KMS-11 (cell line): ENCODE data around the gene TSPO2.

Source experiments
- H2AFZ ChIP-seq: fragments of 200-600 bp; sonication (generic); 2 replicates; pipeline ENCODE4 v1.6.1; 2016; ENCODE audit warnings: antibody characterized with exemption, mixed run types, low read depth
- H3K27ac ChIP-seq: fragments of 200-600 bp; sonication (generic); 2 replicates; pipeline ENCODE4 v1.6.1; 2016; ENCODE audit warnings: mild to moderate bottlenecking, mixed run types
- H3K27me3 ChIP-seq: fragments of 200-600 bp; sonication (generic); 2 replicates; pipeline ENCODE4 v1.6.1; 2017; ENCODE audit warnings: mild to moderate bottlenecking, low read depth, mixed run types, moderate library complexity; ENCODE audit not compliant: insufficient read depth
- H3K36me3 ChIP-seq: fragments of 200-600 bp; sonication (generic); 2 replicates; pipeline ENCODE4 v1.6.1; 2017; ENCODE audit warnings: mild to moderate bottlenecking, mixed run types; ENCODE audit not compliant: insufficient read depth
- H3K4me1 ChIP-seq: fragments of 200-600 bp; sonication (generic); 2 replicates; pipeline ENCODE4 v1.6.1; 2016; ENCODE audit warnings: mild to moderate bottlenecking, low read depth, mixed run types; ENCODE audit not compliant: poor library complexity, severe bottlenecking
- H3K4me2 ChIP-seq: fragments of 200-600 bp; sonication (generic); 2 replicates; pipeline ENCODE4 v1.7.0; 2016; ENCODE audit warnings: mild to moderate bottlenecking, mixed run types
- H3K4me3 ChIP-seq: fragments of 200-600 bp; sonication (generic); IDR thresholded peaks from 2 replicates; pipeline ENCODE4 v1.6.1; 2017; ENCODE audit warnings: low read depth, low read length, mixed read lengths; ENCODE audit not compliant: insufficient read depth
- H3K79me2 ChIP-seq: fragments of 200-600 bp; sonication (generic); 2 replicates; pipeline ENCODE4 v1.6.1; 2016; ENCODE audit warnings: low read depth, mixed run types; ENCODE audit not compliant: insufficient read depth
- H3K9ac ChIP-seq: fragments of 200-600 bp; sonication (generic); 2 replicates; pipeline ENCODE4 v1.6.1; 2016; ENCODE audit warnings: mild to moderate bottlenecking, mixed run types
- H4K20me1 ChIP-seq: fragments of 200-600 bp; sonication (generic); 2 replicates; pipeline ENCODE4 v1.6.1; 2016; ENCODE audit warnings: mild to moderate bottlenecking, mixed run types; ENCODE audit not compliant: insufficient read depth
- TF ChIP-seq, protein P1 (sequence below): fragments of 200-600 bp; sonication (generic); conservative IDR thresholded peaks from 2 replicates; pipeline ENCODE4 v1.6.1; 2017; ENCODE audit warnings: low read depth, mild to moderate bottlenecking, antibody characterized with exemption, low read length, moderate library complexity, mixed read lengths

TSPO2 gene

DNA sequence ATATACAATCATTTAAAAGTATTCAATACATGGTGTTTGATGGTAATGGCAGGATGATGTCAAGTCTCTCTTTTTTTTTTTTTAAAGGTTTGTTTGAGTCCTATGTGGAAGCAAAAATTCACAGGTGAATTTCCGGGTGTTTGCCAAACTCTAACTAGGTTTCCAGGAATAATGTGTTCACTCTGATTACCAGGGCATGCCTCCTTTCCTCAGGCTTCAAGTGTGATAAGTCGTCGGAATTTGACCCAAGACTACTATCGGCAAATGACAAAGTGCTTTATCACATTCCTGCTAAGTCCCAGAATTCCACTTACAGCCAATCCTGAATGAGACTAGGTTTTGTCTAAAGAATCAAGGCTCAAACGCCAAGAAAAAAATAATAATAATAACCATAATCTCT lies 22.6 kb downstream of the TSPO2 start:
- Histone ChIP-seq H3K9ac (no peak overlapping the region), H3K4me2 (no peak overlapping the region), H3K4me3 (no peak overlapping the region), H2AFZ (no peak overlapping the region), H3K27ac (no peak overlapping the region), H3K36me3 (no peaks in the 10 kb centered on the region), H3K79me2 (no peaks in the 10 kb centered on the region), H3K4me1 (peaks cover 8% of the 10 kb centered on the region), H3K27me3 (no peaks in the 10 kb centered on the region), H4K20me1 (no peaks in the 10 kb centered on the region)
- TF ChIP-seq, protein P1, sequence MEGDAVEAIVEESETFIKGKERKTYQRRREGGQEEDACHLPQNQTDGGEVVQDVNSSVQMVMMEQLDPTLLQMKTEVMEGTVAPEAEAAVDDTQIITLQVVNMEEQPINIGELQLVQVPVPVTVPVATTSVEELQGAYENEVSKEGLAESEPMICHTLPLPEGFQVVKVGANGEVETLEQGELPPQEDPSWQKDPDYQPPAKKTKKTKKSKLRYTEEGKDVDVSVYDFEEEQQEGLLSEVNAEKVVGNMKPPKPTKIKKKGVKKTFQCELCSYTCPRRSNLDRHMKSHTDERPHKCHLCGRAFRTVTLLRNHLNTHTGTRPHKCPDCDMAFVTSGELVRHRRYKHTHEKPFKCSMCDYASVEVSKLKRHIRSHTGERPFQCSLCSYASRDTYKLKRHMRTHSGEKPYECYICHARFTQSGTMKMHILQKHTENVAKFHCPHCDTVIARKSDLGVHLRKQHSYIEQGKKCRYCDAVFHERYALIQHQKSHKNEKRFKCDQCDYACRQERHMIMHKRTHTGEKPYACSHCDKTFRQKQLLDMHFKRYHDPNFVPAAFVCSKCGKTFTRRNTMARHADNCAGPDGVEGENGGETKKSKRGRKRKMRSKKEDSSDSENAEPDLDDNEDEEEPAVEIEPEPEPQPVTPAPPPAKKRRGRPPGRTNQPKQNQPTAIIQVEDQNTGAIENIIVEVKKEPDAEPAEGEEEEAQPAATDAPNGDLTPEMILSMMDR: no peak

DNA sequence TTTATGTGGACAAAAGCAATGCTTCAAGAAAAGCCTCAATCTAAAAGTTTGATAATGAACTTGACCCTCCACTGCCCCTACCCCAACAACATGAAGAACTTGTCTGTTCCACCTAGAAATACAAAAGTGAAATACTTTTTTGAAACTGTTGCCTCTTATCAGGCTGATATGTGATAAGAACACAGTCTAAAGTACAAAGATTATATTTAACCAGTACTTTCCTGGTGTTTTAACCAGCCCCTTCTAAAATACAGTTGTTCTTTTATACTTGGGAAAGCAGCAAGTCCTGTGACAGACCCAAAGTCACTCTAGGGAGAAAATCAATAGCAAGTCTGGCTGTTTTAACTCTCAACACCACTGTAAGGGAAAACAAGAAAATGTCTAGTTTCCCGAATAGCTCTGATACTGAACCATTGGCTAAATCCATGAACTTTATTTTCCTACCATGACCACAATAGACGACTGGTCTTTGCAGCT lies 23.3 kb downstream of the TSPO2 start:
- no peaks in the 10 kb centered on the region for H3K36me3 ChIP-seq
- peaks cover 10% of the 10 kb centered on the region for H3K4me1 ChIP-seq
- no peaks in the 10 kb centered on the region for H4K20me1 ChIP-seq

DNA sequence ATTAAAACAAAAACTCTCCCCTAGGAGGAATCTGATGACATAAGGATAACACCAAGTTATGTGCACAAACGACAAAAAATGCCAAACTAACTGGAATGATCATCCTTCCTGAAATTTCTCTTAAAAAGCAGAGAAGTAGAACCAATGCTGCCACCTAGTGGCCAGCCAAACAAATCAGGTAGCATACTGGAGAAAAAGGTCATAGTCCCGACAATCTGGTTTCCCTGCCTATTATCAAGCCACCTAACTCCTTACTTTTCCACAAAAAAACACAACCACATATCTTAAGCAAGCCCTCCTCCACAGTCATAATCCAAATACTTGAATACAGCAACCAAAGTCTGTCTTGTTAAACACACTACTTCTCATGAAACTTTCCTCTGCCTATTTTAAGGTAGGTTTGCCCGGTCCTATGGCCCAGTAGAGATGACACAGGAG lies 24.6 kb downstream of the TSPO2 start:
- H3K27ac ChIP-seq: no peak overlapping the region
- H3K79me2 ChIP-seq: no peaks in the 10 kb centered on the region
- H3K4me3 ChIP-seq: no peak overlapping the region
- no peak overlapping the region for H3K9ac ChIP-seq
- H3K27me3 ChIP-seq: no peaks in the 10 kb centered on the region
- no peak overlapping the region for H2AFZ ChIP-seq
- TF ChIP-seq, protein P1: peak; percentile 84
- H3K4me2 ChIP-seq: no peak overlapping the region
- H4K20me1 ChIP-seq: no peaks in the 10 kb centered on the region
- H3K36me3 ChIP-seq: no peaks in the 10 kb centered on the region
- peaks cover 15% of the 10 kb centered on the region for H3K4me1 ChIP-seq

More for the DNA sequence above, 23.3 kb downstream of the TSPO2 start:
- no peaks in the 10 kb centered on the region for H3K79me2 ChIP-seq
- H2AFZ ChIP-seq: no peak overlapping the region
- H3K9ac ChIP-seq: no peak overlapping the region
- TF ChIP-seq, protein P1: no peak
- H3K27me3 ChIP-seq: no peaks in the 10 kb centered on the region
- H3K4me2 ChIP-seq: no peak overlapping the region
- no peak overlapping the region for H3K27ac ChIP-seq
- H3K4me3 ChIP-seq: no peak overlapping the region

DNA sequence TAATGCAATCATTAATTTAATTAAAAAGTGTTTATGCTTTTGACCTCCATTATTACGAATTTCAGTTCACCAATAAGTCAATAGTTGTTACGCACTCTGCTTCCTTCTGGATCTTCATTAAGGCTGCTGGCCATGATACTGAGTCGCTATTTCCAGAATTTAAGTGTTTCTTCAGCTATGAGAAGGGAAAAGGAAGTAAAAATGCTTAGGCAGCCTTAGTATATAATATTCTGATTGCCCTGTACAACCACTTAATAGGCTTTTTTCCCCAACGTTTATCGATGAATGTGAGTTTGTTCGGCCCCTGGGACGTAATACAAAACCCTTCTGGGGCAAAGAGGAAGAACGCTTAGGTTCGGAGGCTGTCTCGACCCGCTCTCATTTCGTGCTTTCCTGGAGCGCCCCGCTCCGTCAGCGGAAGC lies 29.2 kb downstream of the TSPO2 start:
- Histone ChIP-seq H3K9ac (peak overlapping the region; percentile 98), H3K4me2 (peak overlapping the region; percentile 85), H3K27me3 (no peaks in the 10 kb centered on the region), H3K4me1 (peaks cover 31% of the 10 kb centered on the region), H3K4me3 (no peak overlapping the region), H2AFZ (peak overlapping the region; percentile 75), H3K79me2 (peaks cover 33% of the 10 kb centered on the region), H4K20me1 (peaks cover 8% of the 10 kb centered on the region; the same call in 1 of the 2 replicates), H3K27ac (peak overlapping the region; percentile 97), H3K36me3 (no peaks in the 10 kb centered on the region)
- TF ChIP-seq, protein P1: no peak
